Gastrocnemius medialis (tissue), 4 donors: ENCODE measurements around the gene IQUB. TPM values are rescaled to one million over a fixed set of nuclear protein-coding genes. Genes with fewer than 3 reads are reported as not detected.

Source experiments
- ATAC-seq, 2 donors: fragments of 150-250 bp; one replicate each; pipeline ENCODE4 v1.9.1; 2016
- DNase-seq, 2 donors: peaks; one replicate each; pipeline ENCODE4 v3.0.0-alpha.2; 2019
- H3K27ac ChIP-seq, 4 donors: fragments of 200-600 bp; sonication (generic); 1 replicate in 1 of 4; 2 replicates in 3 of 4; pipeline ENCODE4 v1.5.1; 2016 to 2018; ENCODE audit warnings: mild to moderate bottlenecking in 2 of 4, moderate library complexity in 1 of 4
- H3K27me3 ChIP-seq, 3 donors: fragments of 200-600 bp; sonication (generic) in 2 of 3; 1 replicate in 1 of 3; 2 replicates in 2 of 3; pipeline versions ENCODE4 v1.5.1 to v1.6.0; 2016 to 2019; ENCODE audit warnings: mild to moderate bottlenecking in 1 of 3, moderate library complexity in 1 of 3
- H3K36me3 ChIP-seq, 2 donors: fragments of 200-600 bp; sonication (generic) in 1 of 2; one replicate each; pipeline ENCODE4 v1.5.1; 2017 to 2018
- H3K4me1 ChIP-seq, 2 donors: fragments of 200-600 bp; sonication (generic) in 1 of 2; one replicate each; pipeline ENCODE4 v1.5.1; 2016 to 2017; ENCODE audit warnings: mild to moderate bottlenecking in 2 of 2
- H3K4me3 ChIP-seq, 4 donors: fragments of 200-600 bp; sonication (generic) in 3 of 4; 1 replicate in 1 of 4; 2 replicates in 3 of 4; pipeline ENCODE4 v1.5.1; 2016 to 2019; ENCODE audit warnings: mild to moderate bottlenecking in 2 of 4
- H3K9me3 ChIP-seq, 3 donors: fragments of 200-600 bp; sonication (generic) in 2 of 3; 1 replicate in 1 of 3; 2 replicates in 2 of 3; pipeline ENCODE4 v1.5.1; 2016 to 2019
- POLR2A ChIP-seq, 2 donors: fragments of 450-650 bp; IDR thresholded peaks; one replicate each; pipeline ENCODE4 v1.6.1; 2017; ENCODE audit warnings: antibody characterized with exemption in 2 of 2, mild to moderate bottlenecking in 2 of 2, moderate library complexity in 2 of 2
- in situ Hi-C, 4 donors: fragments of 200-750 bp; cut with MboI; loops; one replicate each; pipeline versions ENCODE4 v1.15.0 to v1.8.0; 2017; ENCODE audit warnings: low sequenced_read_pairs in 4 of 4
- intact Hi-C: fragments of 100-400 bp; cut with DNase I; formaldehyde crosslinking; loops from one replicate; pipeline ENCODE4 v1.15.1; 2023; ENCODE audit warnings: low total_unique reads
- total RNA-seq, 4 donors: library from RNA; depleted of rRNA; stranded (reverse); fragments of >200 nt; gene quantifications; one replicate each; pipeline versions ENCODE4 v1.1.0 to v1.2.3, GENCODE V29; 2016
- TF ChIP-seq, protein P1 (sequence below), 5 experiments: fragments of 450-650 bp in 3 of 5; fragments of 200-600 bp in 2 of 5; sonication (generic) in 2 of 5; IDR thresholded peaks in 4 of 5; conservative IDR thresholded peaks in 1 of 5; 1 replicate in 4 of 5; 2 replicates in 1 of 5; pipeline ENCODE4 v1.5.1; 2016 to 2019; ENCODE audit warnings: antibody characterized with exemption in 5 of 5, mild to moderate bottlenecking in 3 of 5, moderate library complexity in 3 of 5

IQUB gene
- total RNA-seq, 4 donors from 2014 or later, result 0.15 to 0.42 (median 0.26) TPM; not detected in 1

DNA sequence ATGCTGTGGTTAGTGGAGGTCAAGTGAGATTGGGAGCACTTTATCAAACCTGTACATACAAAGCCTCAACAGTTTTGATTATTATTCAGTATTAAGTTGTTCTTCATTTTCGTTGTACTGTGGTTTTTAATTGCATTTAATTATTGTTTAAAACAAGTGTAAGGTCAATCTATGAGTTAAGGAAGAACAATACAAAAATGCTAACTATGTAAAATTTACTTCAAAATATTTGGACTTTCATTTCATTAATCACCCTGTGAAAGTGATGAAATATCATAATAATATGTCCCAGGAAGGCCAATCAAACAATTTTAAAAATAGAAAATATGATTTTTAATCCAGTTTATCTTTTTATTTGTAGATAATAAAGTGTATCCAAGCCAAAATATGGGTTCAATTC is 36.8 kb upstream of the IQUB start:
- intact Hi-C loops (no loop called here), in situ Hi-C loops (loop anchor here in 1 of 4 donors (10.0 kb wide), 1 partner anchor 294 kb away; no protein-coding TSS in a partner anchor)
- DNase-seq (no peak), ATAC-seq (no peak)
- Histone ChIP-seq H3K9me3 (no peaks in the 10 kb centered on the region), H3K36me3 (no peaks in the 10 kb centered on the region), H3K4me3 (no peak overlapping the region), H3K4me1 (peaks cover 4 to 6% of the 10 kb centered on the region in 2 donors), H3K27ac (no peak overlapping the region), H3K27me3 (no peaks in the 10 kb centered on the region)
- TF ChIP-seq, protein P1, sequence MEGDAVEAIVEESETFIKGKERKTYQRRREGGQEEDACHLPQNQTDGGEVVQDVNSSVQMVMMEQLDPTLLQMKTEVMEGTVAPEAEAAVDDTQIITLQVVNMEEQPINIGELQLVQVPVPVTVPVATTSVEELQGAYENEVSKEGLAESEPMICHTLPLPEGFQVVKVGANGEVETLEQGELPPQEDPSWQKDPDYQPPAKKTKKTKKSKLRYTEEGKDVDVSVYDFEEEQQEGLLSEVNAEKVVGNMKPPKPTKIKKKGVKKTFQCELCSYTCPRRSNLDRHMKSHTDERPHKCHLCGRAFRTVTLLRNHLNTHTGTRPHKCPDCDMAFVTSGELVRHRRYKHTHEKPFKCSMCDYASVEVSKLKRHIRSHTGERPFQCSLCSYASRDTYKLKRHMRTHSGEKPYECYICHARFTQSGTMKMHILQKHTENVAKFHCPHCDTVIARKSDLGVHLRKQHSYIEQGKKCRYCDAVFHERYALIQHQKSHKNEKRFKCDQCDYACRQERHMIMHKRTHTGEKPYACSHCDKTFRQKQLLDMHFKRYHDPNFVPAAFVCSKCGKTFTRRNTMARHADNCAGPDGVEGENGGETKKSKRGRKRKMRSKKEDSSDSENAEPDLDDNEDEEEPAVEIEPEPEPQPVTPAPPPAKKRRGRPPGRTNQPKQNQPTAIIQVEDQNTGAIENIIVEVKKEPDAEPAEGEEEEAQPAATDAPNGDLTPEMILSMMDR (IDR thresholded peaks at IDR 0.05 in 4 of 5, conservative IDR thresholded peaks at IDR 0.05 in 1 of 5), result no peak
- no peak for TF ChIP-seq POLR2A (IDR thresholded peaks at IDR 0.05)

DNA sequence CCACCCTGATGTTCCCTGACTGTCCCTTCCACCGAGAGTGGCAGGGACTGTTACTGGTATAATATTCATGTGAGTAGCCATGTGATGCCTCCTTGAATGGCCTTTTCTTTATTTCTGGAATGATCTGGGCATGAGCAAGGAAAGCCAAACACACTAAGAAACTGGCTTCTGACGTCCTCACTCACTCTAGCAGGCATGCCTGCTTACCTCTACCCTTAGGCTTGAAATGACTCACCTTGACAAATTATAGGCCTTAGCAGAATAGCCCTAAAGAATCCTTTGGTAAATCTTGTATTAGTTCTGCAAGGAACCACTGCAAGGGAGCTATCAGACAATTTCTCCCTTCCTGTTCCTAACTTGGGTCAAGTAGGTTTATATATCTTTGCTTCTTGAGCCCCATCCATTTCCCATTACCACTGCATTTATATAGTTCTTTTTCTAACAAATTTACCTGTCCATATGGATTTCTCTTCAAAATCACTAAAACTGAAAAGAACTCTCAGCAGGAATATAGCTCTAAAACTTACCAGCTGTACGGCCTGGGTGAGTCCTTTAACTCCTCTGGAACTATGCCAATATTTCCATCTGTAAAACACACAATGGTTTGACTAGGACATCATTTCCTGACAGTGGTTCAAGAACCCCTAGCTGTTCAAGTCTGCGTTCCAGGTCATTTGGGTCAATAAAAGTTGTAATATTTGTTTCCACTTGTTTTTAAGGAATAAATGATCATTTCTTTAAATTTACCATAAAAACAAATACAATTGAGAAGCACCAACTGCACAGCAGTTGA is 36.2 kb upstream of the IQUB start:
- Histone ChIP-seq H3K27ac (no peak overlapping the region), H3K36me3 (no peaks in the 10 kb centered on the region), H3K4me1 (peaks cover 4 to 6% of the 10 kb centered on the region in 2 donors), H3K4me3 (no peak overlapping the region), H3K27me3 (no peaks in the 10 kb centered on the region), H3K9me3 (no peaks in the 10 kb centered on the region)
- ATAC-seq (no peak), DNase-seq (no peak)
- TF ChIP-seq, protein P1 (IDR thresholded peaks at IDR 0.05 in 4 of 5, conservative IDR thresholded peaks at IDR 0.05 in 1 of 5), result no peak
- TF ChIP-seq POLR2A (IDR thresholded peaks at IDR 0.05), result no peak
- in situ Hi-C loops (loop anchor here in 1 of 4 donors (10.0 kb wide), 1 partner anchor 294 kb away; no protein-coding TSS in a partner anchor), intact Hi-C loops (no loop called here)

DNA sequence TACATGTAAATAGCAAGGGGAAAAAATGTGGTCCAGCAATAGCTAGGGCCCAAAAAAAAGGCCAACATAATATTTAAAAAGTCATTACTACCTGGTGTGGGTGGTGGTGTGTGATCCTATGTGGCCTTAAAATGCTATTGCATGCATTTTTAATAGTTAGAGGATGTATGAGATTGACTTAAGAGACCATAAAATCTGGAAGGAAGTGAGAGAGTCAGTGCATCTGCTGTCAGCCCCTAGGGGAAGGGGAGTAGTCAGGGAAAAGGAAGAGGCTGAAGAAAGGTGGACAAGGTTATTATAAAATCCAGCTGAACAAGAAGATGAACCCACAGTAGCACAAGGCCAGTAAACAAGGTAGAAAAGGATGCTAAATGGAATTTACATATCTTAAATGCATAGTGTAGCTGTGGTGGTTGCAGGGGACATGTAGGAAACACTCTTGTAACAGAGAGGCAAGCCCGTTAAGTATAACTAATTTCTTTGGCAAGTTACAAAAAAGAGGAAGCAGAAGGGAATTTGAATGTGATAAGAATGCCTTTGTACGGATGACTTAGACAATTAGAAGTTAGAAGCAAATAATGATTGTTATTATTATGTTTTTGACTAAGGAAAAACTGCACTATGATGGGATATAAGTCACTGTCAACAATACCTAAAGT is 35.1 kb upstream of the IQUB start:
- H3K36me3 ChIP-seq, result no peaks in the 10 kb centered on the region
- no peak for TF ChIP-seq POLR2A (IDR thresholded peaks at IDR 0.05)
- TF ChIP-seq, protein P1 (IDR thresholded peaks at IDR 0.05 in 4 of 5, conservative IDR thresholded peaks at IDR 0.05 in 1 of 5), result no peak
- H3K27ac ChIP-seq, result no peak overlapping the region
- DNase-seq (no peak), ATAC-seq (no peak)
- intact Hi-C loops, result no loop called here
- no peaks in the 10 kb centered on the region for H3K9me3 ChIP-seq
- H3K27me3 ChIP-seq, result no peaks in the 10 kb centered on the region
- in situ Hi-C loops, result loop anchor here in 1 of 4 donors (10.0 kb wide), 1 partner anchor 295 kb away; no protein-coding TSS in a partner anchor
- H3K4me3 ChIP-seq, result no peak overlapping the region
- peaks cover 4 to 6% of the 10 kb centered on the region in 2 donors for H3K4me1 ChIP-seq

DNA sequence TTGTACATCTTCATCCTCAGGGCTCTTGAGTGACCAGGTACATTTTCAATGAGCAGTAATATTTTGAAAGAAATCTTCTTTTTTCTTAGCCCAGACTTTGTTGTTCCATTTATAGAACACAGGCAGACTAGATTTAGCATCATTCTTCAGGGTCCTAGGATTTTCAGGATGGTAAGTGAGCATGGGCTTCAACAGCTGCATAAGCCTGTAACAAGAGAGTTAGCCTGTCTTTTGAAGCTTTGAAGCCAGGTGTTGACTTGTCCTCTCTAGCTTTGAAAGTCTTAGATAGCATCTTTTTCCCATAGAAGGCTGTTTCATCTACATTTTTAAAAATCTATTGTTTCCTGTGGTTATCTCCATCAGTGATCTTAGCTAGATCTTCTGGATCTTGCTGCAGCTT is 27.7 kb upstream of the IQUB start:
- H3K27ac ChIP-seq, result no peak overlapping the region
- H3K9me3 ChIP-seq, result no peaks in the 10 kb centered on the region
- no peak overlapping the region for H3K4me3 ChIP-seq
- intact Hi-C loops (no loop called here), in situ Hi-C loops (no loop called here)
- H3K27me3 ChIP-seq, result no peaks in the 10 kb centered on the region
- H3K4me1 ChIP-seq, result peaks cover 0 to 6% of the 10 kb centered on the region in 2 donors
- no peak for TF ChIP-seq POLR2A (IDR thresholded peaks at IDR 0.05)
- TF ChIP-seq, protein P1 (IDR thresholded peaks at IDR 0.05 in 4 of 5, conservative IDR thresholded peaks at IDR 0.05 in 1 of 5), result no peak
- DNase-seq, result no peak
- ATAC-seq, result no peak
- no peaks in the 10 kb centered on the region for H3K36me3 ChIP-seq
